CD8-positive, alpha-beta memory T cell (primary cell): Measurements from ENCODE around the gene INSC. TPM values are rescaled to one million over a fixed set of nuclear protein-coding genes. Genes with fewer than 3 reads are reported as not detected.

ENCODE experiments used
- CTCF ChIA-PET: fragments of 350-600 bp; sonication (Branson Sonifier 250); formaldehyde crosslinking; loops from one replicate; lab custom pipeline; 2021; ENCODE audit warnings: antibody characterized with exemption; lab: Charles Lee
- POLR2A ChIA-PET: fragments of 350-600 bp; sonication (Branson Sonifier 250); formaldehyde crosslinking; loops from one replicate; lab custom pipeline; 2021; ENCODE audit warnings: antibody characterized with exemption; lab: Charles Lee
- DNase-seq, 5 donors: peaks; one replicate each; pipeline versions ENCODE4 v3.0.0 to v3.0.0-alpha.2; 2020 to 2022; ENCODE audit warnings: mixed read lengths in 1 of 5
- H3K27ac ChIP-seq: one replicate; pipeline ENCODE4 v1.7.0; 2013; ENCODE audit warnings: low read depth, mild to moderate bottlenecking, low read length, moderate library complexity
- H3K27me3 ChIP-seq: 2 replicates; pipeline ENCODE4 v1.7.0; 2013; ENCODE audit warnings: low read length, mild to moderate bottlenecking; ENCODE audit not compliant: insufficient read depth, poor library complexity, severe bottlenecking
- H3K36me3 ChIP-seq: 2 replicates; pipeline ENCODE4 v1.7.0; 2013; ENCODE audit warnings: mild to moderate bottlenecking, low read length, moderate library complexity; ENCODE audit not compliant: insufficient read depth
- H3K4me1 ChIP-seq: 2 replicates; pipeline ENCODE4 v1.7.0; 2013; ENCODE audit warnings: mild to moderate bottlenecking, low read length, moderate library complexity; ENCODE audit not compliant: insufficient read depth
- H3K4me3 ChIP-seq: 2 replicates; pipeline ENCODE4 v1.7.0; 2013; ENCODE audit warnings: mild to moderate bottlenecking, low read length
- H3K9me3 ChIP-seq: 2 replicates; pipeline ENCODE4 v1.7.0; 2013; ENCODE audit warnings: mild to moderate bottlenecking, low read length
- H3K27ac Mint-ChIP-seq, 8 donors: one replicate each; pipeline ENCODE4 v1.8.0; 2020 to 2021; ENCODE audit warnings: mixed read lengths in 8 of 8, mild to moderate bottlenecking in 6 of 8, inconsistent platforms in 3 of 8, moderate library complexity in 3 of 8
- H3K27me3 Mint-ChIP-seq, 2 donors: one replicate each; pipeline ENCODE4 v1.8.0; 2020 to 2021; ENCODE audit warnings: mixed read lengths in 2 of 2, mild to moderate bottlenecking in 1 of 2, moderate library complexity in 1 of 2
- H3K36me3 Mint-ChIP-seq, 3 donors: one replicate each; pipeline ENCODE4 v1.8.0; 2020 to 2021; ENCODE audit warnings: mixed read lengths in 3 of 3, inconsistent platforms in 1 of 3, mild to moderate bottlenecking in 1 of 3
- H3K4me1 Mint-ChIP-seq, 3 donors: one replicate each; pipeline ENCODE4 v1.8.0; 2020 to 2021; ENCODE audit warnings: mixed read lengths in 3 of 3, inconsistent platforms in 1 of 3, mild to moderate bottlenecking in 1 of 3
- H3K4me3 Mint-ChIP-seq, 7 donors: one replicate each; pipeline ENCODE4 v1.8.0; 2020 to 2021; ENCODE audit warnings: mixed read lengths in 7 of 7, mild to moderate bottlenecking in 6 of 7, moderate library complexity in 4 of 7, inconsistent platforms in 2 of 7
- H3K9me3 Mint-ChIP-seq, 5 donors: one replicate each; pipeline ENCODE4 v1.8.0; 2020 to 2022; ENCODE audit warnings: mixed read lengths in 5 of 5, mild to moderate bottlenecking in 3 of 5, moderate library complexity in 2 of 5, inconsistent platforms in 1 of 5
- polyA plus RNA-seq: library from polyadenylated mRNA; unstranded; fragments of 300-500 nt; fragmentation: Illumina TruSeq; gene quantifications from one replicate; pipeline ENCODE4 v1.2.3, GENCODE V29; 2021
- total RNA-seq, 2 experiments: library from RNA; stranded (reverse); gene quantifications; one replicate each; pipeline ENCODE4 v1.2.3, GENCODE V29; 2021

Gene INSC
- total and polyA plus RNA-seq, 3 experiments from 2014 or later = not detected

- no peaks in the 10 kb centered on the region for H3K9me3 Mint-ChIP-seq
Observed at GRCh38 chr11:15142838-15143237, 28.1 kb downstream of the INSC start.

GRCh38 chr11:15143855-15144254, 29.1 kb downstream of the INSC start:
- H3K4me3 Mint-ChIP-seq = no peak overlapping the region
- Histone ChIP-seq H3K36me3 (no peaks in the 10 kb centered on the region), H3K9me3 (no peaks in the 10 kb centered on the region), H3K27me3 (no peaks in the 10 kb centered on the region), H3K4me3 (no peak overlapping the region), H3K27ac (no peak overlapping the region), H3K4me1 (no peaks in the 10 kb centered on the region)
- H3K9me3 Mint-ChIP-seq = no peaks in the 10 kb centered on the region
- no peaks in the 10 kb centered on the region for H3K4me1 Mint-ChIP-seq
- H3K27ac Mint-ChIP-seq = no peak overlapping the region
- no peaks in the 10 kb centered on the region for H3K36me3 Mint-ChIP-seq
- ChIA-PET CTCF (no interaction called here), POLR2A (no interaction called here)
- H3K27me3 Mint-ChIP-seq = peaks cover 0 to 7% of the 10 kb centered on the region in 2 donors
- DNase-seq = no peak

More at GRCh38 chr11:15142838-15143237, 28.1 kb downstream of the INSC start:
- Mint-ChIP-seq H3K36me3 (no peaks in the 10 kb centered on the region), H3K27me3 (peaks cover 0 to 7% of the 10 kb centered on the region in 2 donors), H3K27ac (no peak overlapping the region), H3K4me3 (no peak overlapping the region), H3K4me1 (no peaks in the 10 kb centered on the region)
- no peaks in the 10 kb centered on the region for H3K4me1 ChIP-seq
- POLR2A ChIA-PET = no interaction called here
- CTCF ChIA-PET = interaction anchor here (1.2 kb wide), 1 partner anchor 26 kb away, joined by 3 read pairs; no protein-coding TSS in a partner anchor
- no peak for DNase-seq
- no peaks in the 10 kb centered on the region for H3K27me3 ChIP-seq
- no peak overlapping the region for H3K4me3 ChIP-seq
- H3K36me3 ChIP-seq = no peaks in the 10 kb centered on the region
- H3K27ac ChIP-seq = no peak overlapping the region
- H3K9me3 ChIP-seq = no peaks in the 10 kb centered on the region

- POLR2A ChIA-PET = no interaction called here
Observed at GRCh38 chr11:15144347-15144746, 29.6 kb downstream of the INSC start.

GRCh38 chr11:15145151-15145550, 30.4 kb downstream of the INSC start:
- Histone ChIP-seq H3K9me3 (no peaks in the 10 kb centered on the region), H3K4me3 (no peak overlapping the region), H3K27me3 (no peaks in the 10 kb centered on the region), H3K36me3 (no peaks in the 10 kb centered on the region), H3K27ac (no peak overlapping the region), H3K4me1 (peaks cover under 1% of the 10 kb centered on the region)
- Mint-ChIP-seq H3K4me3 (no peak overlapping the region), H3K27ac (no peak overlapping the region), H3K4me1 (peaks cover 0 to 1% (median under 1%) of the 10 kb centered on the region in 3 donors), H3K27me3 (peaks cover 0 to 7% of the 10 kb centered on the region in 2 donors), H3K9me3 (no peaks in the 10 kb centered on the region), H3K36me3 (peaks cover 0 to 2% (median 0%) of the 10 kb centered on the region in 3 donors)
- no peak for DNase-seq
- ChIA-PET CTCF (no interaction called here), POLR2A (no interaction called here)

More at GRCh38 chr11:15144347-15144746, 29.6 kb downstream of the INSC start:
- no peaks in the 10 kb centered on the region for H3K4me1 Mint-ChIP-seq
- CTCF ChIA-PET = no interaction called here
- H3K27me3 Mint-ChIP-seq = peaks cover 0 to 7% of the 10 kb centered on the region in 2 donors
- H3K4me3 Mint-ChIP-seq = no peak overlapping the region
- Histone ChIP-seq H3K4me1 (no peaks in the 10 kb centered on the region), H3K9me3 (no peaks in the 10 kb centered on the region), H3K36me3 (no peaks in the 10 kb centered on the region), H3K27ac (no peak overlapping the region), H3K4me3 (no peak overlapping the region), H3K27me3 (no peaks in the 10 kb centered on the region)
- peaks cover 0 to under 1% (median 0%) of the 10 kb centered on the region in 3 donors for H3K36me3 Mint-ChIP-seq
- no peak overlapping the region for H3K27ac Mint-ChIP-seq
- DNase-seq = no peak
- no peaks in the 10 kb centered on the region for H3K9me3 Mint-ChIP-seq

- H3K4me3 Mint-ChIP-seq = no peak overlapping the region
- ChIA-PET POLR2A (no interaction called here), CTCF (no interaction called here)
- Histone ChIP-seq H3K4me3 (no peak overlapping the region), H3K4me1 (peaks cover 5% of the 10 kb centered on the region), H3K27ac (no peak overlapping the region), H3K27me3 (no peaks in the 10 kb centered on the region), H3K9me3 (no peaks in the 10 kb centered on the region), H3K36me3 (no peaks in the 10 kb centered on the region)
- no peaks in the 10 kb centered on the region for H3K9me3 Mint-ChIP-seq
- H3K4me1 Mint-ChIP-seq = peaks cover 4 to 6% (median 5%) of the 10 kb centered on the region in 3 donors
- H3K27ac Mint-ChIP-seq = no peak overlapping the region
- peaks cover 0 to 2% (median 0%) of the 10 kb centered on the region in 3 donors for H3K36me3 Mint-ChIP-seq
- peaks cover 0 to 7% of the 10 kb centered on the region in 2 donors for H3K27me3 Mint-ChIP-seq
- no peak for DNase-seq
Observed at GRCh38 chr11:15145615-15146014, 30.9 kb downstream of the INSC start.

GRCh38 chr11:15146271-15147003, 31.7 kb downstream of the INSC start:
- Histone ChIP-seq H3K36me3 (no peaks in the 10 kb centered on the region), H3K27ac (no peak overlapping the region), H3K9me3 (no peaks in the 10 kb centered on the region), H3K27me3 (no peaks in the 10 kb centered on the region), H3K4me1 (peaks cover 8% of the 10 kb centered on the region), H3K4me3 (no peak overlapping the region)
- Mint-ChIP-seq H3K27me3 (peaks cover 0 to 7% of the 10 kb centered on the region in 2 donors), H3K9me3 (no peaks in the 10 kb centered on the region), H3K4me3 (no peak overlapping the region), H3K27ac (no peak overlapping the region), H3K36me3 (peaks cover 0 to 2% (median 0%) of the 10 kb centered on the region in 3 donors), H3K4me1 (peaks cover 8 to 14% (median 12%) of the 10 kb centered on the region in 3 donors)
- DNase-seq = no peak
- CTCF ChIA-PET = no interaction called here
- POLR2A ChIA-PET = no interaction called here

- ChIA-PET POLR2A (no interaction called here), CTCF (no interaction called here)
- Mint-ChIP-seq H3K4me1 (peaks cover 8 to 18% (median 15%) of the 10 kb centered on the region in 3 donors), H3K27me3 (peaks cover 0 to 7% of the 10 kb centered on the region in 2 donors), H3K27ac (no peak overlapping the region), H3K36me3 (peaks cover 0 to 2% (median 0%) of the 10 kb centered on the region in 3 donors), H3K9me3 (no peaks in the 10 kb centered on the region), H3K4me3 (no peak overlapping the region)
- H3K9me3 ChIP-seq = no peaks in the 10 kb centered on the region
- DNase-seq = no peak
- H3K36me3 ChIP-seq = no peaks in the 10 kb centered on the region
- no peak overlapping the region for H3K4me3 ChIP-seq
- H3K27ac ChIP-seq = no peak overlapping the region
- peaks cover 8% of the 10 kb centered on the region for H3K4me1 ChIP-seq
- H3K27me3 ChIP-seq = no peaks in the 10 kb centered on the region
Observed at GRCh38 chr11:15148169-15148568, 33.4 kb downstream of the INSC start.

- Histone ChIP-seq H3K9me3 (no peaks in the 10 kb centered on the region), H3K27me3 (no peaks in the 10 kb centered on the region), H3K4me1 (peaks cover 8% of the 10 kb centered on the region), H3K4me3 (no peak overlapping the region), H3K27ac (no peak overlapping the region), H3K36me3 (no peaks in the 10 kb centered on the region)
- peaks cover 8 to 18% (median 15%) of the 10 kb centered on the region in 3 donors for H3K4me1 Mint-ChIP-seq
- no peak for DNase-seq
- CTCF ChIA-PET = no interaction called here
- no peak overlapping the region for H3K4me3 Mint-ChIP-seq
- H3K9me3 Mint-ChIP-seq = no peaks in the 10 kb centered on the region
- H3K27me3 Mint-ChIP-seq = peaks cover 0 to 7% of the 10 kb centered on the region in 2 donors
- POLR2A ChIA-PET = no interaction called here
- no peak overlapping the region for H3K27ac Mint-ChIP-seq
- peaks cover 0 to 2% (median 0%) of the 10 kb centered on the region in 3 donors for H3K36me3 Mint-ChIP-seq
Observed at GRCh38 chr11:15149050-15149449, 34.3 kb downstream of the INSC start.
